Common myeloid progenitor, CD34-positive (primary cell): ENCODE results near the gene CLCN4.

Source experiments
- CTCF ChIA-PET: fragments of 350-600 bp; sonication (Branson Sonifier 250); formaldehyde crosslinking; loops from one replicate; lab custom pipeline; 2021; ENCODE audit warnings: antibody characterized with exemption; lab: Charles Lee
- POLR2A ChIA-PET: fragments of 350-600 bp; sonication (Branson Sonifier 250); formaldehyde crosslinking; loops from one replicate; lab custom pipeline; 2021; ENCODE audit warnings: antibody characterized with exemption; lab: Charles Lee
- DNase-seq, 3 donors: peaks; one replicate each; pipeline versions ENCODE4 v3.0.0 to v3.0.0-alpha.2; 2013
- H3K27ac ChIP-seq, 2 experiments: 1 replicate in 1 of 2; 2 replicates in 1 of 2; pipeline ENCODE4 v1.7.0; 2013; ENCODE audit warnings: inconsistent platforms in 2 of 2, low read length in 2 of 2, mild to moderate bottlenecking in 2 of 2, low read depth in 1 of 2, moderate library complexity in 1 of 2; ENCODE audit not compliant: severe bottlenecking in 2 of 2, insufficient read depth in 1 of 2, poor library complexity in 1 of 2
- H3K27me3 ChIP-seq, 5 experiments: replicated peaks in 2 of 5; 1 replicate in 3 of 5; 2 replicates in 2 of 5; pipeline versions ENCODE4 v1.6.1 to v1.7.0; 2013; ENCODE audit warnings: low read length in 4 of 5, mild to moderate bottlenecking in 2 of 5, moderate library complexity in 2 of 5, inconsistent platforms in 1 of 5; ENCODE audit not compliant: insufficient read depth in 5 of 5, control insufficient read depth in 4 of 5
- H3K36me3 ChIP-seq, 4 experiments: 1 replicate in 2 of 4; 2 replicates in 2 of 4; pipeline versions ENCODE4 v1.6.1 to v1.7.0; 2013; ENCODE audit warnings: low read length in 3 of 4, control low read depth in 1 of 4, mild to moderate bottlenecking in 1 of 4; ENCODE audit not compliant: control insufficient read depth in 4 of 4, insufficient read depth in 4 of 4
- H3K4me1 ChIP-seq, 4 experiments: 1 replicate in 3 of 4; 2 replicates in 1 of 4; pipeline versions ENCODE4 v1.6.1 to v1.7.1; 2013; ENCODE audit warnings: low read length in 3 of 4, mild to moderate bottlenecking in 3 of 4, control low read depth in 1 of 4, inconsistent platforms in 1 of 4, moderate library complexity in 1 of 4; ENCODE audit not compliant: control insufficient read depth in 4 of 4, insufficient read depth in 4 of 4; ENCODE audit errors: control extremely low read depth in 1 of 4
- H3K4me3 ChIP-seq, 7 experiments: 1 replicate in 4 of 7; 2 replicates in 3 of 7; pipeline versions ENCODE4 v1.5.1 to v1.7.0; 2013; ENCODE audit warnings: mild to moderate bottlenecking in 7 of 7, low read length in 6 of 7, moderate library complexity in 6 of 7, inconsistent platforms in 2 of 7, low read depth in 2 of 7, control low read depth in 1 of 7; ENCODE audit not compliant: insufficient read depth in 4 of 7, control insufficient read depth in 1 of 7; ENCODE audit errors: extremely low read depth in 1 of 7
- H3K9me3 ChIP-seq, 5 experiments: 1 replicate in 4 of 5; 2 replicates in 1 of 5; pipeline versions ENCODE4 v1.6.1 to v1.7.1; 2013; ENCODE audit warnings: low read length in 4 of 5, mild to moderate bottlenecking in 2 of 5, inconsistent platforms in 1 of 5, low read depth in 1 of 5, moderate library complexity in 1 of 5; ENCODE audit not compliant: control insufficient read depth in 4 of 5, insufficient read depth in 2 of 5; ENCODE audit errors: control extremely low read depth in 1 of 5
- WGBS: methylation state at CpG from one replicate; pipeline ENCODE4 v1.1.5; 2013; ENCODE audit not compliant: insufficient coverage; 5-methylcytosine and 5-hydroxymethylcytosine counted together

The CLCN4 gene

GRCh38 chrX:10163031-10163430 lies 6.3 kb downstream of the CLCN4 start:
- H3K36me3 ChIP-seq: no peaks in the 10 kb centered on the region
- H3K27ac ChIP-seq: no peak overlapping the region
- no peak for DNase-seq
- ChIA-PET POLR2A (no interaction called here), CTCF (no interaction called here)
- no peak overlapping the region for H3K4me3 ChIP-seq
- peaks cover 0 to 6% (median 0%) of the 10 kb centered on the region in 5 experiments for H3K9me3 ChIP-seq
- H3K4me1 ChIP-seq: peaks cover 0 to 20% (median 14%) of the 10 kb centered on the region in 4 experiments
- no CpG with 5 or more reads among the region's 2 CpGs for whole genome bisulfite sequencing
- H3K27me3 ChIP-seq: peaks cover 0 to 33% (median 0%) of the 10 kb centered on the region in 5 experiments

- no peak overlapping the region for H3K27ac ChIP-seq
- POLR2A ChIA-PET: no interaction called here
- H3K27me3 ChIP-seq: peaks cover 0 to 19% (median 0%) of the 10 kb centered on the region in 5 experiments
- no peak overlapping the region for H3K4me3 ChIP-seq
- WGBS: 87% methylated on average over 10 of the region's 11 CpGs
- peaks cover 0 to 3% (median 0%) of the 10 kb centered on the region in 5 experiments for H3K9me3 ChIP-seq
- peaks cover 0 to 19% (median 12%) of the 10 kb centered on the region in 4 experiments for H3K4me1 ChIP-seq
- CTCF ChIA-PET: interaction anchor here (1.4 kb wide), 1 partner anchor 44 kb away, joined by 4 read pairs; no protein-coding TSS in a partner anchor
- DNase-seq: peak in 1 of 3 donors; percentile 11
- H3K36me3 ChIP-seq: no peaks in the 10 kb centered on the region
Observed at GRCh38 chrX:10164879-10165278, 8.1 kb downstream of the CLCN4 start.

GRCh38 chrX:10165580-10166247 lies 8.9 kb downstream of the CLCN4 start:
- H3K27ac ChIP-seq: no peak overlapping the region
- H3K36me3 ChIP-seq: no peaks in the 10 kb centered on the region
- ChIA-PET CTCF (interaction anchor here (1.4 to 1.6 kb wide), 2 partner anchors 24 to 45 kb away, joined by 4 to 5 read pairs; no protein-coding TSS in a partner anchor), POLR2A (no interaction called here)
- 43% methylated on average over 16 of the region's 18 CpGs for WGBS
- peaks cover 0 to 3% (median 0%) of the 10 kb centered on the region in 5 experiments for H3K9me3 ChIP-seq
- DNase-seq: peak; percentile 59 to 77 (median 69)
- H3K27me3 ChIP-seq: peaks cover 0 to 11% (median 0%) of the 10 kb centered on the region in 5 experiments
- peaks cover 0 to 19% (median 12%) of the 10 kb centered on the region in 4 experiments for H3K4me1 ChIP-seq
- H3K4me3 ChIP-seq: peak overlapping the region in 2 of 7 experiments; percentile 26 to 28

GRCh38 chrX:10166248-10166716 lies 9.5 kb downstream of the CLCN4 start:
- H3K27me3 ChIP-seq: peaks cover 0 to 5% (median 0%) of the 10 kb centered on the region in 5 experiments
- no peak overlapping the region for H3K27ac ChIP-seq
- peaks cover 0 to 19% (median 12%) of the 10 kb centered on the region in 4 experiments for H3K4me1 ChIP-seq
- H3K9me3 ChIP-seq: peaks cover 0 to 3% (median 0%) of the 10 kb centered on the region in 5 experiments
- peak in 2 of 3 donors; percentile 22 to 45 for DNase-seq
- ChIA-PET CTCF (interaction anchor here (1.1 to 1.6 kb wide), 2 partner anchors 23 to 46 kb away, joined by 3 to 5 read pairs; no protein-coding TSS in a partner anchor), POLR2A (no interaction called here)
- H3K4me3 ChIP-seq: no peak overlapping the region
- WGBS: 83% methylated on average over 16 of the region's 17 CpGs
- H3K36me3 ChIP-seq: no peaks in the 10 kb centered on the region

- DNase-seq: peak in 1 of 3 donors; percentile 19
- H3K27ac ChIP-seq: no peak overlapping the region
- WGBS: 36% methylated on average over 7 of the region's 8 CpGs
- CTCF ChIA-PET: interaction anchor here (1.1 to 1.6 kb wide), 2 partner anchors 23 to 47 kb away, joined by 3 to 5 read pairs; no protein-coding TSS in a partner anchor
- H3K4me1 ChIP-seq: peaks cover 0 to 19% (median 12%) of the 10 kb centered on the region in 4 experiments
- H3K27me3 ChIP-seq: peaks cover 0 to 4% (median 0%) of the 10 kb centered on the region in 5 experiments
- no peak overlapping the region for H3K4me3 ChIP-seq
- peaks cover 0 to 3% (median 0%) of the 10 kb centered on the region in 5 experiments for H3K9me3 ChIP-seq
- POLR2A ChIA-PET: no interaction called here
- no peaks in the 10 kb centered on the region for H3K36me3 ChIP-seq
Observed at GRCh38 chrX:10166731-10167151, 10.0 kb downstream of the CLCN4 start.

GRCh38 chrX:10167573-10167972 lies 10.8 kb downstream of the CLCN4 start:
- Histone ChIP-seq H3K27me3 (peaks cover 0 to 4% (median 0%) of the 10 kb centered on the region in 5 experiments), H3K4me1 (peaks cover 0 to 19% (median 12%) of the 10 kb centered on the region in 4 experiments), H3K4me3 (no peak overlapping the region), H3K27ac (no peak overlapping the region), H3K36me3 (no peaks in the 10 kb centered on the region), H3K9me3 (peaks cover 0 to 3% (median 0%) of the 10 kb centered on the region in 5 experiments)
- peak in 2 of 3 donors; percentile 15 to 26 for DNase-seq
- WGBS: 38% methylated on average over 4 of the region's 6 CpGs
- CTCF ChIA-PET: interaction anchor here (1.5 to 1.6 kb wide), 2 partner anchors 22 to 48 kb away, joined by 5 read pairs; no protein-coding TSS in a partner anchor
- POLR2A ChIA-PET: no interaction called here
